ENCODE measurements around the gene MPDU1. TPM values are rescaled to one million over a fixed set of nuclear protein-coding genes. Genes with fewer than 3 reads are reported as not detected.

Gene MPDU1
- total and polyA plus RNA-seq, 10 of the 15 experiments (the other 5 are each of a cell fraction or from before 2014, with no cell fraction given), result 3.6 to 138 (median 78.9) TPM

GRCh38 chr17:7538891-7539545 is 44.6 kb upstream of the MPDU1 start:
- peaks cover 5% of the 10 kb centered on the region; the same call in 1 of the 2 replicates for H3K4me1 ChIP-seq (ENCODE audit: control insufficient read depth, insufficient read depth, low read length)
- FAIRE-seq, result no peak
- no peak overlapping the region for H3K4me3 ChIP-seq
- no TSS peak for BruUV-seq (replicated peaks)
- H3K4me2 ChIP-seq (ENCODE audit: control insufficient read depth, insufficient read depth), result no peak overlapping the region
- no peak overlapping the region for H3K27ac ChIP-seq (ENCODE audit: control insufficient read depth, insufficient read depth)
- intact Hi-C loops (cut with micrococcal nuclease; ENCODE audit: unreplicated experiment), result no loop called here
- H2AFZ ChIP-seq (ENCODE audit: control insufficient read depth, low read depth, low read length), result no peak overlapping the region
- ChIA-PET POLR2A (no interaction called here), CTCF (interaction anchor here (0.9 kb wide), 1 partner anchor 23 kb away, joined by 3 read pairs; no protein-coding TSS in a partner anchor), RAD21 (ENCODE audit: unreplicated experiment) (no interaction called here), SMC1A (ENCODE audit: uncharacterized antibody, unreplicated experiment) (no interaction called here)
- DNase-seq (ENCODE audit: low read depth, low spot score), result no peak
- H4K20me1 ChIP-seq (ENCODE audit: control insufficient read depth, insufficient read depth), result no peaks in the 10 kb centered on the region
- H3K9me3 ChIP-seq (replicated peaks; ENCODE audit: control insufficient read depth, insufficient read depth, low read length), result peaks cover 8% of the 10 kb centered on the region; the same call in 2 of the 3 replicates
- no peak for ATAC-seq
- H3K79me2 ChIP-seq (ENCODE audit: control insufficient read depth, insufficient read depth, low read length), result no peaks in the 10 kb centered on the region
- no peaks in the 10 kb centered on the region for H3K36me3 ChIP-seq (ENCODE audit: control insufficient read depth in 2 of 2, insufficient read depth in 2 of 2, low read length in 1 of 2)
- in situ Hi-C loops (cut with MboI), result no loop called here
- TF ChIP-seq EZH2 (IDR thresholded peaks at IDR 0.05; ENCODE audit: borderline replicate concordance, control insufficient read depth, low read depth, low read length) (no peak), JUND (IDR thresholded peaks at IDR 0.05; ENCODE audit: low read depth, low read length) (no peak), PKNOX1 (IDR thresholded peaks at IDR 0.05) (no peak), TCF7 (IDR thresholded peaks at IDR 0.05; ENCODE audit: borderline replicate concordance) (no peak), LARP7 (IDR thresholded peaks at IDR 0.05) (no peak), NFYA (IDR thresholded peaks at IDR 0.05; ENCODE audit: borderline replicate concordance, low read depth, low read length) (no peak), IKZF2 (IDR thresholded peaks at IDR 0.05) (no peak), MYB (IDR thresholded peaks at IDR 0.05; ENCODE audit: borderline replicate concordance, low read depth, low read length) (no peak), POLR2AphosphoS5 (IDR thresholded peaks at IDR 0.05; ENCODE audit: low read length) (no peak), PAX5 (IDR thresholded peaks at IDR 0.05; ENCODE audit: borderline replicate concordance, low read depth, low read length) (no peak), ZNF207 (IDR thresholded peaks at IDR 0.05; ENCODE audit: borderline replicate concordance) (no peak), SMAD1 (IDR thresholded peaks at IDR 0.05; ENCODE audit: low read depth, partially characterized antibody) (no peak), SUZ12 (IDR thresholded peaks at IDR 0.05; ENCODE audit: unreplicated experiment) (no peak), CEBPB (IDR thresholded peaks at IDR 0.05; ENCODE audit: borderline replicate concordance in 1 of 2, low read depth in 2 of 2, low read length in 2 of 2) (no peak), ZBTB11 (CRISPR knock-in tag; IDR thresholded peaks at IDR 0.05) (no peak), GABPA (IDR thresholded peaks at IDR 0.05; ENCODE audit: low read depth) (no peak), SMC3 (IDR thresholded peaks at IDR 0.05; ENCODE audit: borderline replicate concordance, low read length) (no peak), E2F4 (IDR thresholded peaks at IDR 0.05; ENCODE audit: low read depth, low read length) (no peak)
- WGBS (ENCODE audit: insufficient coverage, insufficient replicate concordance, low lambda C conversion rate, missing lambda C conversion rate), result 44% methylated on average over 10 of the region's 11 CpGs
- no peaks in the 10 kb centered on the region for H3K27me3 ChIP-seq (replicated peaks in 1 of 2; ENCODE audit: control insufficient read depth in 2 of 2, insufficient read depth in 2 of 2, low read length in 1 of 2)
- no peak overlapping the region for H3K9ac ChIP-seq (ENCODE audit: control insufficient read depth, insufficient read depth, low read length)

Measured in GM12878 (cell line).